Erythroblast (primary cell): Measurements from ENCODE around the gene TCF12.

Source experiments
- GATA1 ChIP-seq: IDR thresholded peaks from 2 replicates; pipeline ENCODE4 v1.6.1; 2011; ENCODE audit warnings: low read depth, mild to moderate bottlenecking, control low read depth, low read length, moderate library complexity
- POLR2A ChIP-seq: IDR thresholded peaks from 2 replicates; pipeline ENCODE4 v1.6.1; 2011; ENCODE audit warnings: mild to moderate bottlenecking, low read length

DNA sequence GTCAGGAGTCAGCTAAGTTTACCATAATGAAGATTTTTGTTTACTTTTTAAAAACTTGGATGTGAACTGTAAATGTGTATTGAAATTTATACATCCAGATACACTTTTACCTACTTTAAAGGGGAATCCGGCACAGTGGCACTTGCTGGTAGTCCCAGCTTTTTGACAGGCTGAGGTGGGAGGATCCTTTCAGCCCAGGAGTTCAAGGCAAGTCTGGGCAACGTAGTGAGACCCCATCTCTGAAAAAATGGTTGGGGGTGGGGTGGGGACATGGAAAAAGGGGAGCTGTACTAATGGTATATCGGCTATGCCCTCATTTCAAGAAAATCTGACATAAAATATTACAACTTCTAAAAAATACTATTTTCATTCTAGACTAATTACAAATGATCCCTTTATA is 362.0 kb downstream of the TCF12 start:
- no peak for TF ChIP-seq POLR2A
- TF ChIP-seq GATA1: no peak
